ENCODE results near the gene DPH3.
"Not testable (repeated sequence)": the region's sequence is repeated elsewhere in the genome, so short reads cannot be mapped to it uniquely, and the experiment has no call there.

The DPH3 gene

GRCh38 chr3:16264708-16265454 is at the start of gene DPH3, which contains the start of gene OXNAD1:
DPH3 (minus strand) TSS chr3:16264943; CDS start chr3:16264876, 67 bp downstream.
OXNAD1 (plus strand) TSS chr3:16265212; CDS start chr3:16270953, 5,741 bp downstream.
- peak; percentile 100 for DNase-seq

GRCh38 chr3:16313886-16314645 is 49.3 kb upstream of the DPH3 start:
- no peak for DNase-seq

GRCh38 chr3:16311960-16312451 is 47.3 kb upstream of the DPH3 start:
- no peak for DNase-seq

- DNase-seq: not testable (repeated sequence)
These were observed 45.7 kb upstream of the DPH3 start for GRCh38 chr3:16310486-16310885.

GRCh38 chr3:16309558-16309957 is 44.8 kb upstream of the DPH3 start:
- DNase-seq: peak; percentile 49

GRCh38 chr3:16308727-16309126 is 44.0 kb upstream of the DPH3 start:
- DNase-seq: no peak

GRCh38 chr3:16307832-16308531 is 43.2 kb upstream of the DPH3 start:
- no peak for DNase-seq

- DNase-seq: no peak
These were observed 40.4 kb upstream of the DPH3 start for GRCh38 chr3:16305111-16305541.

GRCh38 chr3:16304061-16305010 is 39.6 kb upstream of the DPH3 start:
- peak; percentile 13 for DNase-seq

- DNase-seq: no peak
These were observed 38.4 kb upstream of the DPH3 start for GRCh38 chr3:16303037-16303575.

GRCh38 chr3:16302082-16302631 is 37.4 kb upstream of the DPH3 start:
- DNase-seq: no peak

- no peak for DNase-seq
These were observed 36.8 kb upstream of the DPH3 start for GRCh38 chr3:16301507-16301906.

GRCh38 chr3:16300881-16301359 is 36.2 kb upstream of the DPH3 start:
- no peak for DNase-seq

- DNase-seq: peak; percentile 46
These were observed 35.6 kb upstream of the DPH3 start for GRCh38 chr3:16300307-16300706.

- DNase-seq: no peak
These were observed 35.0 kb upstream of the DPH3 start for GRCh38 chr3:16299746-16300145.

GRCh38 chr3:16298891-16299290 is 34.1 kb upstream of the DPH3 start:
- DNase-seq: no peak

GRCh38 chr3:16297997-16298885 is 33.5 kb upstream of the DPH3 start:
- DNase-seq: peak; percentile 12

- DNase-seq: no peak
These were observed 30.7 kb upstream of the DPH3 start for GRCh38 chr3:16295298-16295890.

- no peak for DNase-seq
These were observed 30.1 kb upstream of the DPH3 start for GRCh38 chr3:16294844-16295243.

- no peak for DNase-seq
These were observed 26.1 kb upstream of the DPH3 start for GRCh38 chr3:16290827-16291196.

Measured in kidney glomerular epithelial cell (primary cell).